CD4-positive, CD25-positive, alpha-beta regulatory T cell (primary cell): ENCODE measurements around the gene PLEKHA4. TPM values are rescaled to one million over a fixed set of nuclear protein-coding genes. Genes with fewer than 3 reads are reported as not detected.

Experiments used
- ATAC-seq, 2 donors: fragments of 150-1000 bp; cut with Tn5 transposase; one replicate each; pipeline ENCODE4 v1.10.0; 2021; ENCODE audit warnings: low read depth in 2 of 2, moderate number of reproducible peaks in 2 of 2, moderate library complexity in 1 of 2
- DNase-seq, 3 donors: peaks; one replicate each; pipeline versions ENCODE4 v3.0.0 to v3.0.0-alpha.2; 2012 to 2022; ENCODE audit warnings: mixed read lengths in 1 of 3
- H3K27ac ChIP-seq: one replicate; pipeline ENCODE4 v1.7.0; 2013; ENCODE audit warnings: mild to moderate bottlenecking, low read length; ENCODE audit not compliant: insufficient read depth, poor library complexity, severe bottlenecking
- H3K27me3 ChIP-seq: one replicate; pipeline ENCODE4 v1.7.0; 2013; ENCODE audit warnings: low read length; ENCODE audit not compliant: control insufficient read depth, insufficient read depth
- H3K36me3 ChIP-seq: one replicate; pipeline ENCODE4 v1.7.0; 2013; ENCODE audit warnings: mild to moderate bottlenecking, low read length, moderate library complexity; ENCODE audit not compliant: control insufficient read depth, insufficient read depth
- H3K4me1 ChIP-seq: 2 replicates; pipeline ENCODE4 v1.7.0; 2013; ENCODE audit warnings: mild to moderate bottlenecking, low read length; ENCODE audit not compliant: insufficient read depth, control insufficient read depth, poor library complexity, severe bottlenecking
- H3K4me3 ChIP-seq: one replicate; pipeline ENCODE4 v1.7.0; 2013; ENCODE audit warnings: low read depth, mild to moderate bottlenecking, low read length, moderate library complexity
- H3K9me3 ChIP-seq, 2 experiments: 1 replicate in 1 of 2; 2 replicates in 1 of 2; pipeline ENCODE4 v1.7.0; 2013; ENCODE audit warnings: low read length in 2 of 2, mild to moderate bottlenecking in 1 of 2, moderate library complexity in 1 of 2; ENCODE audit not compliant: control insufficient read depth in 2 of 2
- H3K27ac Mint-ChIP-seq, 3 donors: one replicate each; pipeline ENCODE4 v1.8.0; 2020 to 2022; ENCODE audit warnings: mild to moderate bottlenecking in 3 of 3, mixed read lengths in 3 of 3, moderate library complexity in 2 of 3
- H3K27me3 Mint-ChIP-seq: one replicate; pipeline ENCODE4 v1.8.0; 2022; ENCODE audit warnings: mild to moderate bottlenecking, mixed read lengths
- H3K36me3 Mint-ChIP-seq: one replicate; pipeline ENCODE4 v1.8.0; 2020; ENCODE audit warnings: mixed read lengths
- H3K4me1 Mint-ChIP-seq, 4 donors: one replicate each; pipeline ENCODE4 v1.8.0; 2020 to 2022; ENCODE audit warnings: mixed read lengths in 4 of 4, mild to moderate bottlenecking in 1 of 4
- H3K4me3 Mint-ChIP-seq, 4 donors: one replicate each; pipeline ENCODE4 v1.8.0; 2020 to 2022; ENCODE audit warnings: mild to moderate bottlenecking in 4 of 4, mixed read lengths in 4 of 4, moderate library complexity in 3 of 4
- H3K9me3 Mint-ChIP-seq, 7 donors: one replicate each; pipeline ENCODE4 v1.8.0; 2020 to 2022; ENCODE audit warnings: mixed read lengths in 7 of 7, mild to moderate bottlenecking in 3 of 7, moderate library complexity in 2 of 7
- polyA plus RNA-seq, 4 donors: library from polyadenylated mRNA; unstranded; fragments of 300-500 nt; fragmentation: Illumina TruSeq; gene quantifications; one replicate each; pipeline ENCODE4 v1.2.3, GENCODE V29; 2021
- total RNA-seq: library from RNA; stranded (reverse); gene quantifications from one replicate; pipeline ENCODE4 v1.2.3, GENCODE V29; 2022

PLEKHA4 gene
- total and polyA plus RNA-seq, 5 donors from 2014 or later: 0.84 to 4.6 (median 1.8) TPM

- Histone ChIP-seq H3K4me3 (no peak overlapping the region), H3K27me3 (no peaks in the 10 kb centered on the region), H3K36me3 (no peaks in the 10 kb centered on the region), H3K27ac (no peak overlapping the region), H3K4me1 (peaks cover 6% of the 10 kb centered on the region), H3K9me3 (no peaks in the 10 kb centered on the region)
- H3K27me3 Mint-ChIP-seq: no peaks in the 10 kb centered on the region
- no peak overlapping the region for H3K4me3 Mint-ChIP-seq
- H3K4me1 Mint-ChIP-seq: peaks cover 6 to 10% (median 8%) of the 10 kb centered on the region in 4 donors
- DNase-seq: no peak
- no peaks in the 10 kb centered on the region for H3K36me3 Mint-ChIP-seq
- no peak for ATAC-seq
- H3K9me3 Mint-ChIP-seq: no peaks in the 10 kb centered on the region
- no peak overlapping the region for H3K27ac Mint-ChIP-seq
Measured at GRCh38 chr19:48798937-48799336, 69.5 kb downstream of the PLEKHA4 start.

GRCh38 chr19:48797103-48797502 lies 71.3 kb downstream of the PLEKHA4 start:
- no peaks in the 10 kb centered on the region for H3K27me3 Mint-ChIP-seq
- no peaks in the 10 kb centered on the region for H3K9me3 Mint-ChIP-seq
- H3K36me3 ChIP-seq: no peaks in the 10 kb centered on the region
- H3K27me3 ChIP-seq: no peaks in the 10 kb centered on the region
- no peak overlapping the region for H3K27ac Mint-ChIP-seq
- peaks cover 6 to 10% (median 8%) of the 10 kb centered on the region in 4 donors for H3K4me1 Mint-ChIP-seq
- H3K36me3 Mint-ChIP-seq: no peaks in the 10 kb centered on the region
- no peak overlapping the region for H3K4me3 ChIP-seq
- ATAC-seq: no peak
- H3K4me1 ChIP-seq: peaks cover 6% of the 10 kb centered on the region
- H3K27ac ChIP-seq: no peak overlapping the region
- DNase-seq: no peak
- no peaks in the 10 kb centered on the region for H3K9me3 ChIP-seq
- H3K4me3 Mint-ChIP-seq: peak overlapping the region in 1 of 4 donors; percentile 72

GRCh38 chr19:48796298-48797083 lies 71.9 kb downstream of the PLEKHA4 start:
- Mint-ChIP-seq H3K4me3 (no peak overlapping the region), H3K4me1 (peaks cover 6 to 10% (median 8%) of the 10 kb centered on the region in 4 donors), H3K9me3 (no peaks in the 10 kb centered on the region), H3K27me3 (no peaks in the 10 kb centered on the region), H3K27ac (no peak overlapping the region), H3K36me3 (no peaks in the 10 kb centered on the region)
- no peak for ATAC-seq
- no peak for DNase-seq
- Histone ChIP-seq H3K9me3 (no peaks in the 10 kb centered on the region), H3K27me3 (no peaks in the 10 kb centered on the region), H3K36me3 (no peaks in the 10 kb centered on the region), H3K4me3 (no peak overlapping the region), H3K27ac (no peak overlapping the region), H3K4me1 (peaks cover 6% of the 10 kb centered on the region)

GRCh38 chr19:48795685-48796070 lies 72.7 kb downstream of the PLEKHA4 start:
- H3K4me3 ChIP-seq: peak overlapping the region; percentile 82
- H3K4me1 Mint-ChIP-seq: peaks cover 6 to 10% (median 8%) of the 10 kb centered on the region in 4 donors
- H3K36me3 ChIP-seq: no peaks in the 10 kb centered on the region

GRCh38 chr19:48795055-48795684 lies 73.2 kb downstream of the PLEKHA4 start:
- H3K9me3 Mint-ChIP-seq: no peaks in the 10 kb centered on the region
- H3K27me3 ChIP-seq: no peaks in the 10 kb centered on the region

More at GRCh38 chr19:48795685-48796070, 72.7 kb downstream of the PLEKHA4 start:
- no peak for DNase-seq
- Histone ChIP-seq H3K4me1 (peaks cover 6% of the 10 kb centered on the region), H3K27ac (peak overlapping the region; percentile 72), H3K27me3 (no peaks in the 10 kb centered on the region), H3K9me3 (no peaks in the 10 kb centered on the region)
- H3K4me3 Mint-ChIP-seq: peak overlapping the region; percentile 86 to 97 (median 94)
- H3K27me3 Mint-ChIP-seq: no peaks in the 10 kb centered on the region
- ATAC-seq: no peak
- no peaks in the 10 kb centered on the region for H3K9me3 Mint-ChIP-seq
- H3K27ac Mint-ChIP-seq: peak overlapping the region in 2 of 3 donors; percentile 86 to 90
- no peaks in the 10 kb centered on the region for H3K36me3 Mint-ChIP-seq

GRCh38 chr19:48794291-48794690 lies 74.1 kb downstream of the PLEKHA4 start:
- ATAC-seq (no peak), DNase-seq (no peak)
- Histone ChIP-seq H3K36me3 (no peaks in the 10 kb centered on the region), H3K27ac (no peak overlapping the region), H3K4me1 (peaks cover 6% of the 10 kb centered on the region), H3K9me3 (no peaks in the 10 kb centered on the region), H3K27me3 (no peaks in the 10 kb centered on the region), H3K4me3 (no peak overlapping the region)
- peak overlapping the region in 3 of 4 donors; percentile 40 to 97 (median 95) for H3K4me3 Mint-ChIP-seq
- H3K36me3 Mint-ChIP-seq: no peaks in the 10 kb centered on the region
- H3K27ac Mint-ChIP-seq: peak overlapping the region in 1 of 3 donors; percentile 90
- H3K9me3 Mint-ChIP-seq: no peaks in the 10 kb centered on the region
- H3K4me1 Mint-ChIP-seq: peaks cover 6 to 10% (median 8%) of the 10 kb centered on the region in 4 donors
- H3K27me3 Mint-ChIP-seq: no peaks in the 10 kb centered on the region

More at GRCh38 chr19:48795055-48795684, 73.2 kb downstream of the PLEKHA4 start:
- Mint-ChIP-seq H3K4me1 (peaks cover 6 to 10% (median 8%) of the 10 kb centered on the region in 4 donors), H3K36me3 (no peaks in the 10 kb centered on the region), H3K27ac (peak overlapping the region in 2 of 3 donors; percentile 86 to 90), H3K27me3 (no peaks in the 10 kb centered on the region), H3K4me3 (peak overlapping the region; percentile 86 to 97 (median 94))
- Histone ChIP-seq H3K4me1 (peaks cover 6% of the 10 kb centered on the region), H3K36me3 (no peaks in the 10 kb centered on the region), H3K4me3 (peak overlapping the region; percentile 82), H3K9me3 (no peaks in the 10 kb centered on the region), H3K27ac (peak overlapping the region; percentile 72)
- ATAC-seq (peak; percentile 99 to 100), DNase-seq (peak; percentile 78 to 93 (median 86))

- Histone ChIP-seq H3K27ac (no peak overlapping the region), H3K36me3 (no peaks in the 10 kb centered on the region), H3K4me3 (no peak overlapping the region), H3K27me3 (no peaks in the 10 kb centered on the region), H3K9me3 (no peaks in the 10 kb centered on the region), H3K4me1 (peaks cover 6% of the 10 kb centered on the region)
- ATAC-seq (no peak), DNase-seq (no peak)
- Mint-ChIP-seq H3K36me3 (no peaks in the 10 kb centered on the region), H3K27ac (no peak overlapping the region), H3K4me3 (peak overlapping the region in 1 of 4 donors; percentile 26), H3K9me3 (no peaks in the 10 kb centered on the region), H3K4me1 (peaks cover 6 to 10% (median 8%) of the 10 kb centered on the region in 4 donors), H3K27me3 (no peaks in the 10 kb centered on the region)
Measured at GRCh38 chr19:48793271-48793670, 75.1 kb downstream of the PLEKHA4 start.
